DMS53 (cell line): Measurements from ENCODE around the gene DFFB.
"Not testable (repeated sequence)": the region's sequence is repeated elsewhere in the genome, so short reads cannot be mapped to it uniquely, and the experiment has no call there.

Source experiments
- DNase-seq: peaks from one replicate; lab custom pipeline; 2025; lab: John Stamatoyannopoulos, UW

DFFB gene

GRCh38 chr1:3910049-3910731 is 52.9 kb downstream of the DFFB start:
- peak; percentile 88 for DNase-seq

DNA sequence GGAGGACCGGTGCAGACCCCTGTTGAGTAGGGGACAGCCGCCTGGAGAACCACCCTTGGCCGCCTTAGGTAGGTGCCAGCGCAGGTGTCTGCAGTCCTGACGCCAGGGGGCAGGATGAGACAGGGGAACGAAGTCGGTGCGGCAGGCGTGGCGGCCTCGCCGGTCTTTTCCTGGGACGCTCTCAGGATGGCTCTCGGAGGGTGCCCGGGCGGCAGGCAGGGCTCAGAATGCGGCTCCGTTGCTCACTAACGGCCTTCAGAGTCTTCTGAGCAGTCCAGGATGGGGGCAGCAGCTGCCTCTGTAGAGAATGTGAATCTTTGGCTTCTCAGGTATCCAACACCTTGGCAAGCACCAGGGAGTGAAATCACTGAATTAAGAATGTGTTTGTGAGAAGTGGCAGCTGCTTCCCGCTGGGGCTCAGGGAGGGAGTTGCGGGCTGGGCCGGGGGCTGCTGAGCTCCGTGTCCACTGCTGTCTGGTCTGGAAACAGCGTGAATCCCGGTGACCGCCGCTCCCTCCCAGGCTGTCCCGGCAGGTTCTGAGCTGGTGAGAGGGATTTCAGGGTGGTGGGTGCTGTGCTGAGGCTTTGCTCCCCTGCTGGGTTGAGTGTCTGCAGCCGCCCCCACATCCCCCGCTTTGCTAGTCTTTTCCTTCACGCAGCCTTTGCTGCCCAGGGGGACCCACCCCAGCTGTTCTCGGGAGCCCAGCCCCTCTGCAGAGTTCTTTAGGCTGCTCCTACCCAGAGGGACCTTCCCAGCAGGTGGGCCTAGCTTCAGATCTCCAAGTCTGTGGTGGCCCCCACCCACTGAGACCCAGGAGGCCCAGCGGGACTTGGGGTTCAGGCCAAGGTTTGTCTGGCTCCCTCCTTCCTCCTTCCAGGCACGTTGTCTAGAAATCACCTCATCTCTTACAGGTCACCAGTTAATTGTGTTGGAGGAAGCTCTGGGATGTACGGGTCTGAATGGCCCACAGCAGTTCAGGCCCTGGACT is 53.9 kb downstream of the DFFB start:
- peak; percentile 94 for DNase-seq

DNA sequence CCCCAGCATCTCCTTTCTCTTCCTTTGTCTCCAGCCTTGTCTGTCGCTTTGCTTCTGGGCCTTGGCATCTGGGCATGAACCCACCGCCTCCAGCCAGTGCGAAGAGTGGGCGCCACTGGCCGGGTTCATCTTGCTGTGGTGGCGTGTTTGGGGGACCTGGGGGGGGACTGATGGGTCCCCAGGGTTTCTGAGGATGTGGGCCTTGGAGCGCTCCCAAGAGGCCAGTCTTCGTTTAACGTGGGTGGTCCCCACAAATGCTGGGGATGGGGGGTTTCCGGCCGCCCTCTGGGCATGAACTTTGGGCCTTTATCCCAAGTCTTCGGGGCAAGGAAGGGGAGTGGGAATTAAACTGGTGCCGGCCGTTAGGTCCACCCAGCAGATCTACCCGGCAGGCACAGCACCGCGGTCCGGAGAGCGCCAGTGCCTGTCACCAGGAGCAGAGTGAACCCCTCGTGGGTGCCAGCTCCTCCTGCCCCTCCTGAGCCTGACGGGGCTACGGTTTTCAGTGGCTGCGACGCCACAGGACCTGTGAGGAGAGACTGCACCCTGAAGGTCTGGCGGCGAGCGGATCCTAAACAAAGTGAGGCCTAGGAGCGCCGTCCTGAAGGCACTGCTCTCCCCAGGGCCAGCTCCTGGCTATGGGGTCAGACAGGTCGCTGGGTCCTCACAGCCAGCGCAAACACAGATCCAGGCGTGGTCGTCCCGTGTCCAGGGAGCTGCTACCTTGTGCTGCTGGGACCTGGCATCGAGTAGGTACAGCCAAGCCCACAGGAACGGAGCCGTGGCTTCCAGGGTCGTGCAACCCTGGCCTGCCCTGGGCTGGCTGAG is 54.9 kb downstream of the DFFB start:
- no peak for DNase-seq

GRCh38 chr1:3912809-3913685 is 55.8 kb downstream of the DFFB start:
- DNase-seq = peak; percentile 32

- DNase-seq = no peak
Observed at GRCh38 chr1:3914331-3914851, 57.1 kb downstream of the DFFB start.

DNA sequence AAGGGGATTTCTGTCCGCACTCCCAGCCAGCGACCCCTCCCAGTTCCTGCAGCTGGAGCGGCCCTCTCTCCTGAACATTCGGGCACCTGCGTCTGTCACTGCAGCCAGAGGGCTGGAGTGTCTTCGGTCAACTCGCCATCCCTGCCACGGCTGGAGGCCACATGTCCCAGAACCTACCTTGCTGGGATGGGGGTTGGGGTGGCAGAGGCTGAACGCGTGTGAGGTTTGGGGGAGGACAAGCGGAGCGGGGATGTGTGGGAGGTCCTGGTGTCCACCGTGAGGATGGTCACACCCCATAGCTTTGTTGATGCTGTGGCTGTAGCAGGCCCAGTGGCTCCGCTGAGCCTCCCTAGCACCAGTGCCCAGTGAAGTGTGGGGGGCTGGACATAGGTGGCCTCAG is 57.6 kb downstream of the DFFB start:
- DNase-seq = no peak

DNA sequence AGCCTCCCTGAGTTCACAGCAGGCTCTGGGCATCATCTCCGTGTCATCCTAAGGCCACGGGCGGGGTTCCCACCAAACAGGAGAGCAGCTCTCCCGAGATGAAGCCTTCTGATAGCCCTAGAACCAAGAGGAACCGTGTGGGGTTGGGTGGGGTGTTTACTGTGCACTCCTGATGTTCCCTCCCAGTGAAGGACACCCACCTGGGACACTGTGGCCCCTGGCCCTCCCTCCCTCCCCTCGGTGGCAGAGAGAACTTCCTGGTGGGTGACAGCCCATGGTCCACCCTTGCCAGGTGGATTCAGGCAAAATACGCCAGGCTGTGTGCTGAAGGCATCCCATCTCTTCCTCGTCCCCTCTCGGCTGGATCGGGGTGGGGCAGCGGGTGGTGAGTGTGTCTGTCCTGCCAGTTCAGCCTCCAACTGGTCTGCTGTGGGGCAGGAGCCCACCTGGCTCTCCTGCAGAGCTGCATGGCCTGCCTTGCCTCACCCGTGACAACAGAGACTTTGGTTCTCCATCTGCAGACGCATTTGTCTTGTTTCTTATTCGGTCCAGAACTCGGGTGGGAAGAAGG is 58.4 kb downstream of the DFFB start:
- DNase-seq = no peak

DNA sequence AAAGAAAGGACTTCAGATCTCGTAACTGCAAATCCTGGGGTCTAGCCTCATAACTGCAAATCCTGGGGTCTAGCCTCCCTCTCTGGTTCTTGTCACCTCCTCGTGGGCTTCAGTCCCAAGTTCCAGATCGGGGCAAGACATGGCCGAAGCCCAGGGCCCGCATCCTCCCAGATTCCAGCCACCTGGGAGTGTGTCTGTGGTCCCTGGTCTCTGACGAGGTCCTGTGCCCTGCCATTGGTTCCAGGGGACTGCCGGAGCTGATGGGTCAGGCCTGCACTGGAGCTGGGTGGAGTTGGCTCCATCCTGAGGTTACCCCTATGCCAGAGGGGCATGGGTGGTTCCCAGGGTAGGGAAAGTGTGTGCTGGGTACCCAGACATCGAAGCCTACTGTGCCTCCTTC is 60.5 kb downstream of the DFFB start:
- no peak for DNase-seq

DNA sequence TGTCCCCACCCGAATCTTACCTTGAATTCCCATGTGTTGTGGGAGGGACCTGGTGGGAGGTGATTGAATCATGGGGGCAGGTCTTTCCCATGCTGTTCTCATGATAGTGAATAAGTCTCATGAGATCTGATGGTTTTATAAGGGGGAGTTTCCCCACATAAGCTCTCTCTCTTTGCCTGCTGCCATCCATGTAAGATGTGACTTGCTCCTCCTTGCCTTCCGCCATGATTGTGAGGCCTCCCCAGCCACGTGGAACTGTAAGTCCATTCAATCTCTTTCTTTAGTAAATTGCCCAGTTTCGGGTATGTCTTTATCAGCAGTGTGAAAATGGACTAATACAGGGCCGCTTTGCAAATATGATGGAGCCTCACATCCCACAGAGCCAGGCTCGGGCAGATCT is 61.1 kb downstream of the DFFB start:
- not testable (repeated sequence) for DNase-seq

GRCh38 chr1:3918966-3919611 is 61.8 kb downstream of the DFFB start:
- DNase-seq = no peak

DNA sequence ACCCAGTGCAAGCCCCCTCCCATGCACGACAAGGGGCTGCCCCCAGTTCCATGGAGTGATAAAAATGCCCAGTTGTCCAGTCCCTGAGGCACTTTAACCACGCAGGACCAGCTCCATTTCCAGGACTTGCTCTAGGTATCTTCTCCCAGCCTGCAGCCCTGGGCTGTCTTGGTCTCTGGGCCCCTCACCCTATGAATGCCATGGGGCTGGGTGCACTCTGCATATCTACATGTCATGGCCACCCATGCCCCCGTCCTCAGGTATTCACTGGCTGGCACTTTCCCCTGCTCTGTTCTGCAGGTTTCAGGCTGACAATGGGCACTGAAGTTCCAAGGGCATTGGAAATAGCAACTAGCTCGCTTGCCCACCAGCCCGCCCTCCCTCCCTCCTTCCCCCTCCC is 62.4 kb downstream of the DFFB start:
- DNase-seq = no peak

DNA sequence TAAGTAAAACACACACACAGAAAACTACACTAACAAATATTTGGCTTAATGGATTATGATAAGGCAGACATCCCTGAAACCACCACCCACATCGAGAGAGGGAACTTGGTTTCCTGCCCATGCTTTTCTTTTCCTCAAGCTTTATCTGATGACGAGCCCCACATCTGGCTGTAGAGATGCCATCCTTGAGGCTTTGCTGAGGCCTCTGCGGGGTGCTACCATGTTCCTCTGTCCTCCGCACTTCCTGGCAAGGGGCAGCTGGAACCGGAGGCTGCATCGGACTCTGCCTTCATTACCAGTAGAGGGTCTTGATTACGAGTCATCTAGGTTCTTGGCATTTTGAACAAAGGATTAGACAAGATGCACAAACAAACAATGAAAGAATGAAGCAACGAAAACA is 64.5 kb downstream of the DFFB start:
- no peak for DNase-seq

- DNase-seq = no peak
Observed at GRCh38 chr1:3922201-3922725, 65.0 kb downstream of the DFFB start.

- no peak for DNase-seq
Observed at GRCh38 chr1:3922851-3923250, 65.6 kb downstream of the DFFB start.

- no peak for DNase-seq
Observed at GRCh38 chr1:3923378-3924185, 66.3 kb downstream of the DFFB start.

- peak; percentile 57 for DNase-seq
Observed at GRCh38 chr1:3924186-3924824, 67.0 kb downstream of the DFFB start.

- peak; percentile 96 for DNase-seq
Observed at GRCh38 chr1:3924825-3925220, 67.5 kb downstream of the DFFB start.

GRCh38 chr1:3925256-3925655 is 68.0 kb downstream of the DFFB start:
- DNase-seq = peak; percentile 45

DNA sequence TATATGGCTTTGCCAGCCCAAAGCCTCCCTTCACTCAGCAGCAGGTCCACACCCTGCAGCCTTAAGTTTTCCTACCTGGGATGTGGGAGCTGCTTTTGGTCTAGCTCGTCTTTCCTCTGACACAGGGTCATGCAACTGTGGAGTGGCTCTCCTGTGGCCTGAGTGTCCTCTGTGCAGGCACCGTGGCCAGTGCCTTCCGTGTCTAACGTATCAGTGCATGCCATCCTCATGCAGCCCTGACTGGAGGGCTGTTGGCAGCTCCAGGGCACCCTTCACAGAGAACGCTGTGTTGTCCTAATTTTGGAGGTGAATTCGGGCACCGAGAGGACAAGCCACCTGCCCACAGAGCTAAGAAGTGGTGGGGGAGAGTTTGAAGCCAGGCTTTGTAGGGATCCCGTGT is 68.5 kb downstream of the DFFB start:
- DNase-seq = no peak
